Trophoblast cell (in vitro differentiated cells and primary cell): ENCODE results near the gene PIAS1.

Experiments used
- DNase-seq, 2 donors: peaks; one replicate each; pipeline ENCODE4 v3.0.0-alpha.2; 2016
- H2AFZ ChIP-seq: 2 replicates; pipeline ENCODE4 v1.6.1; 2013; ENCODE audit warnings: low read length, moderate library complexity, mild to moderate bottlenecking; ENCODE audit not compliant: insufficient read depth, poor library complexity
- H2AK5ac ChIP-seq: 2 replicates; pipeline ENCODE4 v1.6.1; 2013; ENCODE audit warnings: mild to moderate bottlenecking, low read length
- H2BK120ac ChIP-seq: 2 replicates; pipeline ENCODE4 v1.6.1; 2013; ENCODE audit warnings: low read length, mild to moderate bottlenecking, moderate library complexity; ENCODE audit not compliant: insufficient read depth, poor library complexity
- H2BK12ac ChIP-seq: 2 replicates; pipeline ENCODE4 v1.6.1; 2013; ENCODE audit warnings: mild to moderate bottlenecking, low read length, moderate library complexity
- H2BK5ac ChIP-seq: 2 replicates; pipeline ENCODE4 v1.6.1; 2013; ENCODE audit warnings: low read length, low read depth, moderate library complexity, mild to moderate bottlenecking; ENCODE audit not compliant: poor library complexity
- H3K14ac ChIP-seq: 2 replicates; pipeline ENCODE4 v1.6.1; 2013; ENCODE audit warnings: mild to moderate bottlenecking, low read length
- H3K18ac ChIP-seq: 2 replicates; pipeline ENCODE4 v1.6.1; 2013; ENCODE audit warnings: mild to moderate bottlenecking, low read length
- H3K23ac ChIP-seq: 2 replicates; pipeline ENCODE4 v1.6.1; 2013; ENCODE audit warnings: low read length
- H3K27ac ChIP-seq: 2 replicates; pipeline ENCODE4 v1.5.1; 2013; ENCODE audit warnings: low read depth, mild to moderate bottlenecking, inconsistent platforms, low read length, moderate library complexity
- H3K27me3 ChIP-seq: 2 replicates; pipeline ENCODE4 v1.6.1; 2013; ENCODE audit warnings: inconsistent platforms, mild to moderate bottlenecking, low read length, moderate library complexity; ENCODE audit not compliant: insufficient read depth
- H3K36me3 ChIP-seq, 2 experiments: 1 replicate in 1 of 2; 2 replicates in 1 of 2; pipeline ENCODE4 v1.6.1; 2013; ENCODE audit warnings: low read length in 2 of 2, mild to moderate bottlenecking in 2 of 2, moderate library complexity in 1 of 2; ENCODE audit not compliant: insufficient read depth in 2 of 2, control insufficient read depth in 1 of 2
- H3K4ac ChIP-seq: 2 replicates; pipeline ENCODE4 v1.6.1; 2013; ENCODE audit warnings: low read depth, mild to moderate bottlenecking, low read length, moderate library complexity
- H3K4me1 ChIP-seq, 2 experiments: 1 replicate in 1 of 2; 2 replicates in 1 of 2; pipeline ENCODE4 v1.6.1; 2013; ENCODE audit warnings: low read length in 2 of 2, mild to moderate bottlenecking in 2 of 2, moderate library complexity in 1 of 2; ENCODE audit not compliant: insufficient read depth in 2 of 2, control insufficient read depth in 1 of 2
- H3K4me2 ChIP-seq: 2 replicates; pipeline ENCODE4 v1.6.1; 2013; ENCODE audit warnings: inconsistent platforms, mild to moderate bottlenecking, low read length, moderate library complexity
- H3K4me3 ChIP-seq: 2 replicates; pipeline ENCODE4 v1.5.1; 2013; ENCODE audit warnings: mild to moderate bottlenecking, low read depth, low read length, inconsistent platforms
- H3K79me1 ChIP-seq: one replicate; pipeline ENCODE4 v1.6.1; 2013; ENCODE audit warnings: low read length
- H3K79me2 ChIP-seq: 2 replicates; pipeline ENCODE4 v1.6.1; 2013; ENCODE audit warnings: low read length, mild to moderate bottlenecking; ENCODE audit not compliant: control insufficient read depth, insufficient read depth, poor library complexity
- H3K9ac ChIP-seq: 2 replicates; pipeline ENCODE4 v1.6.1; 2013; ENCODE audit warnings: mild to moderate bottlenecking, low read length
- H3K9me3 ChIP-seq: 2 replicates; pipeline ENCODE4 v1.6.1; 2013; ENCODE audit warnings: low read depth, mild to moderate bottlenecking, control low read depth, inconsistent platforms, low read length; ENCODE audit not compliant: insufficient read depth
- H4K12ac ChIP-seq: 2 replicates; pipeline ENCODE4 v1.6.1; 2013; ENCODE audit warnings: low read depth, mild to moderate bottlenecking, low read length, moderate library complexity
- H4K8ac ChIP-seq: 2 replicates; pipeline ENCODE4 v1.6.1; 2013; ENCODE audit warnings: low read depth, mild to moderate bottlenecking, low read length, moderate library complexity
- H4K91ac ChIP-seq: one replicate; pipeline ENCODE4 v1.6.1; 2013; ENCODE audit warnings: low read depth, mild to moderate bottlenecking, low read length, moderate library complexity
- WGBS: extraction: QIAGEN DNeasy Blood & Tissue Kit; methylation state at CpG from one replicate; pipeline ENCODE4 v1.1.7; 2013; ENCODE audit warnings: missing lambda C conversion rate; ENCODE audit not compliant: insufficient read length, insufficient coverage; ENCODE audit errors: extremely low coverage; 5-methylcytosine and 5-hydroxymethylcytosine counted together

Gene PIAS1

GRCh38 chr15:68014219-68014618 lies 39.9 kb upstream of the PIAS1 start:
- H3K23ac ChIP-seq, result no peak overlapping the region

GRCh38 chr15:68015244-68015643 lies 38.9 kb upstream of the PIAS1 start:
- H3K27ac ChIP-seq, result no peak overlapping the region
- no peak overlapping the region for H3K4ac ChIP-seq
- no peak overlapping the region for H3K4me3 ChIP-seq
- DNase-seq, result no peak
- H2BK5ac ChIP-seq, result no peak overlapping the region
- no peaks in the 10 kb centered on the region for H3K9me3 ChIP-seq
- no peak overlapping the region for H2AK5ac ChIP-seq
- no peak overlapping the region for H2AFZ ChIP-seq
- H3K36me3 ChIP-seq, result no peaks in the 10 kb centered on the region
- no peak overlapping the region for H2BK120ac ChIP-seq
- H3K4me1 ChIP-seq, result peaks cover 9 to 17% of the 10 kb centered on the region in 2 experiments
- no peaks in the 10 kb centered on the region for H3K27me3 ChIP-seq
- WGBS, result no CpG with 5 or more reads among the region's 3 CpGs
- H4K8ac ChIP-seq, result no peak overlapping the region
- H3K79me1 ChIP-seq, result peaks cover 11% of the 10 kb centered on the region
- no peak overlapping the region for H3K23ac ChIP-seq
- no peak overlapping the region for H2BK12ac ChIP-seq
- H3K79me2 ChIP-seq, result no peaks in the 10 kb centered on the region
- H4K12ac ChIP-seq, result no peak overlapping the region
- H3K4me2 ChIP-seq, result no peak overlapping the region
- no peak overlapping the region for H4K91ac ChIP-seq
- H3K18ac ChIP-seq, result no peak overlapping the region
- no peak overlapping the region for H3K9ac ChIP-seq
- no peak overlapping the region for H3K14ac ChIP-seq

More at GRCh38 chr15:68014219-68014618, 39.9 kb upstream of the PIAS1 start:
- peaks cover 8% of the 10 kb centered on the region for H3K79me1 ChIP-seq
- DNase-seq, result no peak
- H3K9me3 ChIP-seq, result no peaks in the 10 kb centered on the region
- 100% methylated on average over 1 of the region's 1 CpG for WGBS
- H3K79me2 ChIP-seq, result no peaks in the 10 kb centered on the region
- H2AK5ac ChIP-seq, result no peak overlapping the region
- no peak overlapping the region for H2AFZ ChIP-seq
- no peak overlapping the region for H3K4me2 ChIP-seq
- no peak overlapping the region for H3K4me3 ChIP-seq
- H3K4me1 ChIP-seq, result peaks cover 2 to 7% of the 10 kb centered on the region in 2 experiments
- H4K8ac ChIP-seq, result no peak overlapping the region
- H3K4ac ChIP-seq, result no peak overlapping the region
- no peak overlapping the region for H4K12ac ChIP-seq
- H3K36me3 ChIP-seq, result no peaks in the 10 kb centered on the region
- no peak overlapping the region for H2BK12ac ChIP-seq
- no peak overlapping the region for H2BK120ac ChIP-seq
- no peak overlapping the region for H3K27ac ChIP-seq
- no peak overlapping the region for H3K9ac ChIP-seq
- H3K27me3 ChIP-seq, result no peaks in the 10 kb centered on the region
- H3K18ac ChIP-seq, result no peak overlapping the region
- no peak overlapping the region for H3K14ac ChIP-seq
- H2BK5ac ChIP-seq, result no peak overlapping the region
- H4K91ac ChIP-seq, result no peak overlapping the region

- H2BK5ac ChIP-seq, result peak overlapping the region; percentile 76
- H3K9me3 ChIP-seq, result no peaks in the 10 kb centered on the region
- no peak overlapping the region for H3K4me2 ChIP-seq
- H3K27ac ChIP-seq, result peak overlapping the region; percentile 79
- peaks cover 10 to 20% of the 10 kb centered on the region in 2 experiments for H3K4me1 ChIP-seq
- H3K4ac ChIP-seq, result no peak overlapping the region
- H2BK12ac ChIP-seq, result no peak overlapping the region
- H3K4me3 ChIP-seq, result no peak overlapping the region
- H2AFZ ChIP-seq, result no peak overlapping the region
- no peaks in the 10 kb centered on the region for H3K79me2 ChIP-seq
- no peak overlapping the region for H4K12ac ChIP-seq
- whole genome bisulfite sequencing, result no CpG with 5 or more reads among the region's 6 CpGs
- peaks cover 13% of the 10 kb centered on the region for H3K79me1 ChIP-seq
- H4K8ac ChIP-seq, result no peak overlapping the region
- H3K27me3 ChIP-seq, result no peaks in the 10 kb centered on the region
- no peak overlapping the region for H3K14ac ChIP-seq
- no peak overlapping the region for H2AK5ac ChIP-seq
- no peaks in the 10 kb centered on the region for H3K36me3 ChIP-seq
- H2BK120ac ChIP-seq, result peak overlapping the region; percentile 91
- no peak overlapping the region for H3K23ac ChIP-seq
- H3K18ac ChIP-seq, result no peak overlapping the region
- no peak overlapping the region for H3K9ac ChIP-seq
- H4K91ac ChIP-seq, result no peak overlapping the region
- peak; percentile 75 to 82 for DNase-seq
These were observed 36.9 kb upstream of the PIAS1 start for GRCh38 chr15:68017201-68017600.

- Histone ChIP-seq H3K27ac (peak overlapping the region; percentile 13), H3K79me2 (no peaks in the 10 kb centered on the region), H3K36me3 (no peaks in the 10 kb centered on the region), H3K4me1 (peaks cover 12 to 23% of the 10 kb centered on the region in 2 experiments), H3K9me3 (no peaks in the 10 kb centered on the region), H2AFZ (no peak overlapping the region), H3K9ac (no peak overlapping the region), H3K27me3 (no peaks in the 10 kb centered on the region), H2BK12ac (peak overlapping the region; percentile 96), H2BK120ac (peak overlapping the region; percentile 80), H3K18ac (no peak overlapping the region), H2BK5ac (peak overlapping the region; percentile 68), H4K12ac (no peak overlapping the region), H4K8ac (peak overlapping the region; percentile 47), H2AK5ac (no peak overlapping the region), H3K23ac (no peak overlapping the region), H3K79me1 (peaks cover 15% of the 10 kb centered on the region), H3K14ac (peak overlapping the region; percentile 77), H3K4me2 (no peak overlapping the region), H4K91ac (peak overlapping the region; percentile 85), H3K4ac (peak overlapping the region; percentile 27), H3K4me3 (no peak overlapping the region)
- no CpG with 5 or more reads among the region's 5 CpGs for WGBS
- DNase-seq, result no peak
These were observed 35.2 kb upstream of the PIAS1 start for GRCh38 chr15:68018797-68019444.
